GM23338 (cell line): ENCODE data around the gene LMNTD2.

Experiments used
- CREB1 ChIP-seq: fragments of 250-450 bp; sonication (Bioruptor Pico); IDR thresholded peaks from 2 replicates; pipeline ENCODE4 v1.5.0; 2020; ENCODE audit warnings: low read depth, mild to moderate bottlenecking, moderate library complexity
- EZH2 ChIP-seq: fragments of 200-600 bp; sonication (generic); IDR thresholded peaks from one replicate; pipeline ENCODE4 v1.8.0; 2017; ENCODE audit warnings: antibody characterized with exemption, mild to moderate bottlenecking, low read depth; ENCODE audit not compliant: unreplicated experiment
- EZH2phosphoT487 ChIP-seq: fragments of 200-600 bp; sonication (generic); IDR thresholded peaks from one replicate; pipeline ENCODE4 v1.8.1; 2018; ENCODE audit warnings: antibody characterized with exemption; ENCODE audit not compliant: unreplicated experiment
- JUNB ChIP-seq: IDR thresholded peaks from one replicate; pipeline ENCODE4 v1.6.1; 2016; ENCODE audit warnings: antibody characterized with exemption; ENCODE audit not compliant: unreplicated experiment
- POLR2AphosphoS5 ChIP-seq: IDR thresholded peaks from 2 replicates; pipeline ENCODE4 v1.6.1; 2016; ENCODE audit warnings: antibody characterized with exemption, low read depth
- ZNF114 ChIP-seq: fragments of 250-450 bp; sonication (Bioruptor Pico); IDR thresholded peaks from 2 replicates; pipeline ENCODE4 v1.5.0; 2020; ENCODE audit warnings: mild to moderate bottlenecking, moderate library complexity
- ZNF331 ChIP-seq: fragments of 250-450 bp; sonication (Bioruptor Pico); IDR thresholded peaks from 2 replicates; pipeline ENCODE4 v1.5.0; 2020; ENCODE audit warnings: low read depth, mild to moderate bottlenecking, moderate library complexity
- ZNF462 ChIP-seq: fragments of 250-450 bp; sonication (Bioruptor Pico); IDR thresholded peaks from 2 replicates; pipeline ENCODE4 v1.5.0; 2020; ENCODE audit warnings: mild to moderate bottlenecking, moderate library complexity
- TF ChIP-seq, protein P1 (sequence below), 2 experiments: fragments of 200-600 bp in 1 of 2; sonication (generic) in 1 of 2; conservative IDR thresholded peaks; 2 replicates each; pipeline versions ENCODE4 v1.5.1 to v1.6.1; 2016 to 2017; ENCODE audit warnings: antibody characterized with exemption in 2 of 2, low read depth in 2 of 2, mild to moderate bottlenecking in 2 of 2, moderate library complexity in 1 of 2
- TF ChIP-seq, protein P2 (sequence below): IDR thresholded peaks from one replicate; pipeline ENCODE4 v1.6.1; 2018; ENCODE audit warnings: antibody characterized with exemption; ENCODE audit not compliant: unreplicated experiment
- TF ChIP-seq, protein P3 (sequence below): IDR thresholded peaks from 2 replicates; pipeline ENCODE4 v1.6.1; 2016; ENCODE audit warnings: antibody characterized with exemption

GRCh38 chr11:586376-587316 lies 26.1 kb upstream of the LMNTD2 start:
- TF ChIP-seq, protein P1, sequence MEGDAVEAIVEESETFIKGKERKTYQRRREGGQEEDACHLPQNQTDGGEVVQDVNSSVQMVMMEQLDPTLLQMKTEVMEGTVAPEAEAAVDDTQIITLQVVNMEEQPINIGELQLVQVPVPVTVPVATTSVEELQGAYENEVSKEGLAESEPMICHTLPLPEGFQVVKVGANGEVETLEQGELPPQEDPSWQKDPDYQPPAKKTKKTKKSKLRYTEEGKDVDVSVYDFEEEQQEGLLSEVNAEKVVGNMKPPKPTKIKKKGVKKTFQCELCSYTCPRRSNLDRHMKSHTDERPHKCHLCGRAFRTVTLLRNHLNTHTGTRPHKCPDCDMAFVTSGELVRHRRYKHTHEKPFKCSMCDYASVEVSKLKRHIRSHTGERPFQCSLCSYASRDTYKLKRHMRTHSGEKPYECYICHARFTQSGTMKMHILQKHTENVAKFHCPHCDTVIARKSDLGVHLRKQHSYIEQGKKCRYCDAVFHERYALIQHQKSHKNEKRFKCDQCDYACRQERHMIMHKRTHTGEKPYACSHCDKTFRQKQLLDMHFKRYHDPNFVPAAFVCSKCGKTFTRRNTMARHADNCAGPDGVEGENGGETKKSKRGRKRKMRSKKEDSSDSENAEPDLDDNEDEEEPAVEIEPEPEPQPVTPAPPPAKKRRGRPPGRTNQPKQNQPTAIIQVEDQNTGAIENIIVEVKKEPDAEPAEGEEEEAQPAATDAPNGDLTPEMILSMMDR (conservative IDR thresholded peaks at IDR 0.05; ENCODE audit: low read depth in 2 of 2): no peak
- TF ChIP-seq POLR2AphosphoS5 (no peak), EZH2 (no peak), ZNF331 (no peak), EZH2phosphoT487 (no peak), CREB1 (no peak), JUNB (no peak), ZNF114 (CRISPR knock-in tag) (no peak), ZNF462 (CRISPR knock-in tag) (no peak)
- TF ChIP-seq, protein P2, sequence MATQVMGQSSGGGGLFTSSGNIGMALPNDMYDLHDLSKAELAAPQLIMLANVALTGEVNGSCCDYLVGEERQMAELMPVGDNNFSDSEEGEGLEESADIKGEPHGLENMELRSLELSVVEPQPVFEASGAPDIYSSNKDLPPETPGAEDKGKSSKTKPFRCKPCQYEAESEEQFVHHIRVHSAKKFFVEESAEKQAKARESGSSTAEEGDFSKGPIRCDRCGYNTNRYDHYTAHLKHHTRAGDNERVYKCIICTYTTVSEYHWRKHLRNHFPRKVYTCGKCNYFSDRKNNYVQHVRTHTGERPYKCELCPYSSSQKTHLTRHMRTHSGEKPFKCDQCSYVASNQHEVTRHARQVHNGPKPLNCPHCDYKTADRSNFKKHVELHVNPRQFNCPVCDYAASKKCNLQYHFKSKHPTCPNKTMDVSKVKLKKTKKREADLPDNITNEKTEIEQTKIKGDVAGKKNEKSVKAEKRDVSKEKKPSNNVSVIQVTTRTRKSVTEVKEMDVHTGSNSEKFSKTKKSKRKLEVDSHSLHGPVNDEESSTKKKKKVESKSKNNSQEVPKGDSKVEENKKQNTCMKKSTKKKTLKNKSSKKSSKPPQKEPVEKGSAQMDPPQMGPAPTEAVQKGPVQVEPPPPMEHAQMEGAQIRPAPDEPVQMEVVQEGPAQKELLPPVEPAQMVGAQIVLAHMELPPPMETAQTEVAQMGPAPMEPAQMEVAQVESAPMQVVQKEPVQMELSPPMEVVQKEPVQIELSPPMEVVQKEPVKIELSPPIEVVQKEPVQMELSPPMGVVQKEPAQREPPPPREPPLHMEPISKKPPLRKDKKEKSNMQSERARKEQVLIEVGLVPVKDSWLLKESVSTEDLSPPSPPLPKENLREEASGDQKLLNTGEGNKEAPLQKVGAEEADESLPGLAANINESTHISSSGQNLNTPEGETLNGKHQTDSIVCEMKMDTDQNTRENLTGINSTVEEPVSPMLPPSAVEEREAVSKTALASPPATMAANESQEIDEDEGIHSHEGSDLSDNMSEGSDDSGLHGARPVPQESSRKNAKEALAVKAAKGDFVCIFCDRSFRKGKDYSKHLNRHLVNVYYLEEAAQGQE: no peak
- TF ChIP-seq, protein P3, sequence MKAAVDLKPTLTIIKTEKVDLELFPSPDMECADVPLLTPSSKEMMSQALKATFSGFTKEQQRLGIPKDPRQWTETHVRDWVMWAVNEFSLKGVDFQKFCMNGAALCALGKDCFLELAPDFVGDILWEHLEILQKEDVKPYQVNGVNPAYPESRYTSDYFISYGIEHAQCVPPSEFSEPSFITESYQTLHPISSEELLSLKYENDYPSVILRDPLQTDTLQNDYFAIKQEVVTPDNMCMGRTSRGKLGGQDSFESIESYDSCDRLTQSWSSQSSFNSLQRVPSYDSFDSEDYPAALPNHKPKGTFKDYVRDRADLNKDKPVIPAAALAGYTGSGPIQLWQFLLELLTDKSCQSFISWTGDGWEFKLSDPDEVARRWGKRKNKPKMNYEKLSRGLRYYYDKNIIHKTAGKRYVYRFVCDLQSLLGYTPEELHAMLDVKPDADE: no peak
